Right lobe of liver (tissue), 6 donors: ENCODE data around the gene LACTBL1. TPM values are rescaled to one million over a fixed set of nuclear protein-coding genes. Genes with fewer than 3 reads are reported as not detected.

Experiments
- ATAC-seq, 4 donors: fragments of 200-7000 bp; cut with Tn5 transposase; one replicate each; pipeline ENCODE4 v1.9.1; 2020; ENCODE audit warnings: mild to moderate bottlenecking in 4 of 4, moderate library complexity in 4 of 4
- DNase-seq, 3 donors: peaks; one replicate each; pipeline ENCODE4 v3.0.0-alpha.2; 2020
- H3K27ac ChIP-seq, 3 donors: fragments of 200-600 bp; one replicate each; pipeline ENCODE4 v1.8.0; 2022
- H3K27me3 ChIP-seq, 2 donors: fragments of 200-600 bp; one replicate each; pipeline ENCODE4 v1.8.0; 2022
- H3K36me3 ChIP-seq, 4 donors: fragments of 200-600 bp; sonication (generic) in 1 of 4; one replicate each; pipeline versions ENCODE4 v1.5.1 to v1.8.0; 2017 to 2022; ENCODE audit warnings: control low read depth in 1 of 4
- H3K4me1 ChIP-seq, 4 donors: fragments of 200-600 bp; sonication (generic) in 1 of 4; one replicate each; pipeline versions ENCODE4 v1.5.1 to v1.8.0; 2017 to 2022; ENCODE audit warnings: control low read depth in 1 of 4
- H3K4me3 ChIP-seq, 3 donors: fragments of 200-600 bp; one replicate each; pipeline ENCODE4 v1.8.0; 2022
- H3K9me3 ChIP-seq, 4 donors: fragments of 200-600 bp; sonication (generic) in 1 of 4; one replicate each; pipeline versions ENCODE4 v1.5.1 to v1.8.0; 2017 to 2022; ENCODE audit warnings: control low read depth in 1 of 4
- CTCF ChIP-seq, 4 donors: fragments of 200-600 bp in 3 of 4; fragments of 450-650 bp in 1 of 4; IDR thresholded peaks; one replicate each; pipeline versions ENCODE4 v1.5.1 to v1.8.0; 2016 to 2022; ENCODE audit warnings: antibody characterized with exemption in 4 of 4, mild to moderate bottlenecking in 2 of 4
- POLR2A ChIP-seq: fragments of 450-650 bp; IDR thresholded peaks from one replicate; pipeline ENCODE4 v1.6.1; 2017; ENCODE audit warnings: antibody characterized with exemption, mild to moderate bottlenecking
- WGBS: methylation state at CpG from one replicate; pipeline ENCODE4 v1.1.6; 2018; ENCODE audit warnings: low coverage, low lambda C conversion rate; ENCODE audit not compliant: insufficient coverage; ENCODE audit errors: missing lambda C conversion rate; 5-methylcytosine and 5-hydroxymethylcytosine counted together
- intact Hi-C, 2 donors: fragments of 100-400 bp; cut with DNase I; formaldehyde crosslinking; loops; one replicate each; pipeline versions ENCODE4 v1.11.2 to v1.14.1; 2022
- total RNA-seq, 6 experiments: library from RNA; depleted of rRNA in 2 of 6; stranded (reverse); fragments of >200 nt in 2 of 6; fragmentation: NEBNext Ultra II Directional in 3 of 6; extraction: Animal tissue kit (Norgen Biotek cat#: 25700) in 3 of 6; gene quantifications; one replicate each; pipeline versions ENCODE4 v1.1.0 to v1.2.4, GENCODE V29; 2016 to 2023
- donor health status: DM: no; HTN: yes; CAD: no.
- donor health status: DM: no; HTN: no; CAD: no.
- donor health status: DM: no; HTN: no; CAD: no.
- donor health status: DM: no; HTN: yes; CAD: no.
- donor health status: DM: no; HTN: yes; CAD: no.

LACTBL1 gene
- total RNA-seq, 6 experiments from 2014 or later: not detected

- H3K9me3 ChIP-seq: no peaks in the 10 kb centered on the region
- H3K4me3 ChIP-seq: no peak overlapping the region
- no peaks in the 10 kb centered on the region for H3K36me3 ChIP-seq
- no peaks in the 10 kb centered on the region for H3K4me1 ChIP-seq
- no peak for TF ChIP-seq POLR2A
- no peak for TF ChIP-seq CTCF (IDR thresholded peaks at IDR 0.05)
- H3K27me3 ChIP-seq: no peaks in the 10 kb centered on the region
- DNase-seq (peak in 1 of 3 donors; percentile 42), ATAC-seq (no peak)
- H3K27ac ChIP-seq: no peak overlapping the region
- intact Hi-C loops: no loop called here
- 60% methylated on average over 8 of the region's 9 CpGs for WGBS
These were observed 47.6 kb downstream of the LACTBL1 start for GRCh38 chr1:22925111-22925510.

GRCh38 chr1:22922640-22923039 lies 50.0 kb downstream of the LACTBL1 start:
- peak in 1 of 3 donors; percentile 5 for DNase-seq

GRCh38 chr1:22921452-22922126 lies 51.1 kb downstream of the LACTBL1 start:
- ATAC-seq (no peak), DNase-seq (peak in 1 of 3 donors; percentile 5)
- H3K4me1 ChIP-seq: no peaks in the 10 kb centered on the region
- H3K9me3 ChIP-seq: no peaks in the 10 kb centered on the region
- no peak for TF ChIP-seq CTCF (IDR thresholded peaks at IDR 0.05)
- no peak for TF ChIP-seq POLR2A
- WGBS: 84% methylated on average over 8 of the region's 8 CpGs
- no peak overlapping the region for H3K27ac ChIP-seq
- intact Hi-C loops: no loop called here
- H3K27me3 ChIP-seq: no peaks in the 10 kb centered on the region
- H3K4me3 ChIP-seq: no peak overlapping the region
- no peaks in the 10 kb centered on the region for H3K36me3 ChIP-seq

More at GRCh38 chr1:22922640-22923039, 50.0 kb downstream of the LACTBL1 start:
- H3K4me1 ChIP-seq: no peaks in the 10 kb centered on the region
- H3K9me3 ChIP-seq: no peaks in the 10 kb centered on the region
- no peak for TF ChIP-seq POLR2A
- TF ChIP-seq CTCF (IDR thresholded peaks at IDR 0.05): no peak
- no peak for ATAC-seq
- no peaks in the 10 kb centered on the region for H3K27me3 ChIP-seq
- WGBS: no CpG with 5 or more reads among the region's 1 CpG
- H3K36me3 ChIP-seq: no peaks in the 10 kb centered on the region
- no peak overlapping the region for H3K4me3 ChIP-seq
- H3K27ac ChIP-seq: no peak overlapping the region
- intact Hi-C loops: no loop called here

GRCh38 chr1:22920734-22921451 lies 51.8 kb downstream of the LACTBL1 start:
- no peak overlapping the region for H3K27ac ChIP-seq
- intact Hi-C loops: no loop called here
- H3K36me3 ChIP-seq: no peaks in the 10 kb centered on the region
- H3K4me1 ChIP-seq: no peaks in the 10 kb centered on the region
- ATAC-seq: no peak
- no peak overlapping the region for H3K4me3 ChIP-seq
- no peaks in the 10 kb centered on the region for H3K9me3 ChIP-seq
- no peaks in the 10 kb centered on the region for H3K27me3 ChIP-seq
- TF ChIP-seq POLR2A (no peak), CTCF (IDR thresholded peaks at IDR 0.05) (no peak)
- 57% methylated on average over 3 of the region's 8 CpGs for WGBS
- DNase-seq: peak in 1 of 3 donors; percentile 45
